ENCODE results near the gene ASIC2. TPM values are rescaled to one million over a fixed set of nuclear protein-coding genes. Genes with fewer than 3 reads are reported as not detected.

Gene ASIC2
- total and polyA plus RNA-seq, 9 of the 15 experiments (the other 6 are each of a cell fraction or from before 2014, with no cell fraction given), result not detected

DNA sequence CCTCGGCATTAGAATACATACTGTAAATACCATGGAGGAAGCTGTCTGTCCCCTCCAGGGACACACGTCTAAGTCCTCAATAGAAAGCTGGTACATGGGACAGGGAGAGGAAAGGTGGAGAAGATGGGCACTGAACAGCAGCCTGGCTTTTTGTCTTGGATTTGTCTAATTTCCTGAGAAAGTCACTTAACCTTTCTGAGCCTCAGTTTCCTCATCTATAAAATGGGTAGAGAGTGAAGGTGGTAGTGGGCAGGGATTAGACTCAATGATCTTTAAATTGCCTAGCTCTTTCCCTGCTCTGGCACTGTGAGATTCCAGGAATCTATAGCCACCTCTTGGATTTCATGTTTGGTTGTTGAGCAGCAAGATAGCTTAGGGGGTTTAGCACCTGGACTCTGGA is 96.2 kb downstream of the ASIC2 start:
- Histone ChIP-seq H3K4me2 (ENCODE audit: insufficient read depth, low read length) (no peak overlapping the region), H3K9ac (ENCODE audit: insufficient read depth in 1 of 2, low read depth in 2 of 2, low read length in 2 of 2) (no peak overlapping the region), H3K9me3 (replicated peaks; ENCODE audit: control insufficient read depth, insufficient read depth, low read depth, low read length) (no peaks in the 10 kb centered on the region), H2AFZ (ENCODE audit: low read depth, low read length) (no peak overlapping the region), H3K79me2 (ENCODE audit: control insufficient read depth, insufficient read depth, low read length) (no peaks in the 10 kb centered on the region), H3K4me1 (replicated peaks in 1 of 2; ENCODE audit: control insufficient read depth in 2 of 2, insufficient read depth in 2 of 2, low read length in 2 of 2) (no peaks in the 10 kb centered on the region), H3K27ac (ENCODE audit: extremely low read depth, low read depth, low read length) (no peak overlapping the region), H3K36me3 (ENCODE audit: control insufficient read depth, insufficient read depth, low read length) (no peaks in the 10 kb centered on the region), H3K9me1 (ENCODE audit: control insufficient read depth, insufficient read depth, low read length) (no peaks in the 10 kb centered on the region), H4K20me1 (replicated peaks; ENCODE audit: control insufficient read depth, insufficient read depth, low read length) (no peaks in the 10 kb centered on the region), H3K27me3 (ENCODE audit: control insufficient read depth in 2 of 2, insufficient read depth in 2 of 2, low read length in 2 of 2) (peaks cover 0 to 11% of the 10 kb centered on the region in 2 experiments; a peak in 1 of 5 replicates), H3K4me3 (no peak overlapping the region)
- ATAC-seq, result no peak
- TF ChIP-seq ZNF785 (CRISPR knock-in tag; IDR thresholded peaks at IDR 0.05) (no peak), ZNF12 (CRISPR knock-in tag; IDR thresholded peaks at IDR 0.05) (no peak), WHSC1 (IDR thresholded peaks at IDR 0.05; ENCODE audit: low read length) (no peak), RBM34 (IDR thresholded peaks at IDR 0.05; ENCODE audit: borderline replicate concordance, insufficient read depth, low read length) (no peak), ZNF282 (CRISPR knock-in tag; IDR thresholded peaks at IDR 0.05) (no peak), PCBP1 (IDR thresholded peaks at IDR 0.05; ENCODE audit: low read depth, low read length, poor library complexity, severe bottlenecking) (no peak), ESRRA (IDR thresholded peaks at IDR 0.05; ENCODE audit: borderline replicate concordance, low read depth) (peak; percentile 55; the same call in 1 of the 2 replicates), RBM25 (IDR thresholded peaks at IDR 0.05; ENCODE audit: low read depth, low read length, severe bottlenecking) (peak; percentile 75), BCOR (IDR thresholded peaks at IDR 0.05) (peak; percentile 9; the same call in 1 of the 2 replicates), ZC3H11A (IDR thresholded peaks at IDR 0.05; ENCODE audit: low read depth, low read length) (no peak), CBX3 (IDR thresholded peaks at IDR 0.05; ENCODE audit: borderline replicate concordance in 1 of 2, low read length in 2 of 2) (no peak)
- no TSS peak for BruUV-seq (replicated peaks)
- intact Hi-C loops (cut with micrococcal nuclease) (no loop called here), in situ Hi-C loops (cut with MboI) (no loop called here)
- FAIRE-seq, result no peak
- 0% methylated on average over 2 of the region's 2 CpGs for WGBS (ENCODE audit: insufficient coverage, low coverage, missing lambda C conversion rate)
- ChIA-PET CTCF (ENCODE audit: low intra/inter-chr PET ratio) (no interaction called here), POLR2A (no interaction called here)
- DNase-seq (ENCODE audit: extremely low read depth in 1 of 4, low spot score in 3 of 4), result no peak
